WTC11 (cell line): ENCODE measurements around the gene CTNNA3. TPM values are rescaled to one million over a fixed set of nuclear protein-coding genes. Genes with fewer than 3 reads are reported as not detected.

Experiments
- ATAC-seq: fragments of 200-7000 bp; cut with Tn5 transposase; 2 replicates; pipeline ENCODE4 v1.10.0; 2021; ENCODE audit warnings: mild to moderate bottlenecking, moderate library complexity
- CTCF ChIA-PET: fragments of 300-600 bp; sonication (Branson Sonifier 250); formaldehyde crosslinking; loops from one replicate; lab custom pipeline; 2021; ENCODE audit warnings: antibody characterized with exemption; lab: Charles Lee
- POLR2A ChIA-PET: fragments of 350-600 bp; sonication (Branson Sonifier 250); formaldehyde crosslinking; loops from one replicate; lab custom pipeline; 2021; ENCODE audit warnings: antibody characterized with exemption; lab: Charles Lee
- DNase-seq: peaks from one replicate; pipeline ENCODE4 v3.0.0; 2021; ENCODE audit warnings: low spot score
- H3K27ac Mint-ChIP-seq: 2 replicates; pipeline ENCODE4 v1.8.0; 2021; ENCODE audit warnings: mixed read lengths
- H3K27me3 Mint-ChIP-seq: 2 replicates; pipeline ENCODE4 v1.8.0; 2021; ENCODE audit warnings: low read depth, mild to moderate bottlenecking, moderate library complexity, mixed read lengths
- H3K36me3 Mint-ChIP-seq: 2 replicates; pipeline ENCODE4 v1.8.0; 2021; ENCODE audit warnings: mixed read lengths
- H3K4me1 Mint-ChIP-seq: 2 replicates; pipeline ENCODE4 v1.8.0; 2022; ENCODE audit warnings: mixed read lengths
- H3K4me3 Mint-ChIP-seq: 2 replicates; pipeline ENCODE4 v1.8.0; 2021; ENCODE audit warnings: mild to moderate bottlenecking, moderate library complexity, mixed read lengths
- H3K9me3 Mint-ChIP-seq: 2 replicates; pipeline ENCODE4 v1.8.0; 2021; ENCODE audit warnings: mixed read lengths
- AFF4 ChIP-seq: sonication (generic); formaldehyde crosslinking; IDR thresholded peaks from 2 replicates; pipeline ENCODE4 v1.8.1; 2023; ENCODE audit warnings: mild to moderate bottlenecking, missing genetic modification reagents, borderline replicate concordance
- AR ChIP-seq: fragments of 250-450 bp; sonication (Bioruptor Pico); IDR thresholded peaks from 2 replicates; pipeline ENCODE4 v1.9.0; 2021; ENCODE audit warnings: mild to moderate bottlenecking
- E2F4 ChIP-seq: sonication (generic); formaldehyde crosslinking; IDR thresholded peaks from 2 replicates; pipeline ENCODE4 v1.8.1; 2022; ENCODE audit warnings: low read depth, mild to moderate bottlenecking, moderate library complexity, missing genetic modification reagents, borderline replicate concordance
- FOXK1 ChIP-seq: sonication (generic); formaldehyde crosslinking; IDR thresholded peaks from 2 replicates; pipeline ENCODE4 v1.8.0; 2022; ENCODE audit warnings: mild to moderate bottlenecking, moderate library complexity, missing genetic modification reagents
- FOXP1 ChIP-seq: sonication (generic); formaldehyde crosslinking; IDR thresholded peaks from 2 replicates; pipeline ENCODE4 v1.8.0; 2022; ENCODE audit warnings: missing genetic modification reagents, mild to moderate bottlenecking, moderate library complexity, borderline replicate concordance
- IRF1 ChIP-seq: sonication (generic); formaldehyde crosslinking; IDR thresholded peaks from 2 replicates; pipeline ENCODE4 v1.8.0; 2023; ENCODE audit warnings: missing genetic modification reagents
- MLX ChIP-seq: sonication (generic); formaldehyde crosslinking; IDR thresholded peaks from 2 replicates; pipeline ENCODE4 v1.8.1; 2023; ENCODE audit warnings: mild to moderate bottlenecking, missing genetic modification reagents, moderate library complexity
- MXD4 ChIP-seq: fragments of 250-450 bp; sonication (Bioruptor Pico); IDR thresholded peaks from 2 replicates; pipeline ENCODE4 v1.8.0; 2021; ENCODE audit warnings: mild to moderate bottlenecking, moderate library complexity, borderline replicate concordance
- OVOL2 ChIP-seq: fragments of 250-450 bp; sonication (Bioruptor Pico); IDR thresholded peaks from 2 replicates; pipeline ENCODE4 v1.9.0; 2021; ENCODE audit warnings: mild to moderate bottlenecking, borderline replicate concordance
- PREB ChIP-seq: sonication (generic); formaldehyde crosslinking; IDR thresholded peaks from 2 replicates; pipeline ENCODE4 v1.8.1; 2022; ENCODE audit warnings: mild to moderate bottlenecking, missing genetic modification reagents, moderate library complexity, borderline replicate concordance
- PRRX2 ChIP-seq: fragments of 250-450 bp; sonication (Bioruptor Pico); IDR thresholded peaks from 2 replicates; pipeline ENCODE4 v1.8.0; 2021; ENCODE audit warnings: mild to moderate bottlenecking
- SMAD3 ChIP-seq: sonication (generic); formaldehyde crosslinking; IDR thresholded peaks from 2 replicates; pipeline ENCODE4 v1.8.0; 2022; ENCODE audit warnings: missing genetic modification reagents, mild to moderate bottlenecking, borderline replicate concordance
- USF1 ChIP-seq: sonication (generic); formaldehyde crosslinking; IDR thresholded peaks from 2 replicates; pipeline ENCODE4 v1.8.0; 2022; ENCODE audit warnings: mild to moderate bottlenecking, missing genetic modification reagents
- ZNF232 ChIP-seq: sonication (generic); formaldehyde crosslinking; IDR thresholded peaks from 2 replicates; pipeline ENCODE4 v1.8.0; 2022; ENCODE audit warnings: mild to moderate bottlenecking, missing genetic modification reagents
- ZNF263 ChIP-seq: sonication (generic); formaldehyde crosslinking; IDR thresholded peaks from 2 replicates; pipeline ENCODE4 v1.8.1; 2022; ENCODE audit warnings: low read depth, mild to moderate bottlenecking, moderate library complexity, missing genetic modification reagents
- ZNF317 ChIP-seq: sonication (generic); formaldehyde crosslinking; IDR thresholded peaks from 2 replicates; pipeline ENCODE4 v1.8.1; 2023; ENCODE audit warnings: low read depth, mild to moderate bottlenecking, moderate library complexity, missing genetic modification reagents, borderline replicate concordance
- ZNF425 ChIP-seq: fragments of 250-450 bp; sonication (Bioruptor Pico); conservative IDR thresholded peaks from 2 replicates; pipeline ENCODE4 v1.9.0; 2021; ENCODE audit warnings: mild to moderate bottlenecking
- ZNF532 ChIP-seq: fragments of 250-450 bp; sonication (Bioruptor Pico); IDR thresholded peaks from 2 replicates; pipeline ENCODE4 v1.9.0; 2021; ENCODE audit warnings: mild to moderate bottlenecking, borderline replicate concordance
- total RNA-seq: library from RNA; stranded (reverse); gene quantifications from 3 replicates; pipeline ENCODE4 v1.2.3, GENCODE V29; 2021

The CTNNA3 gene
- total RNA-seq, 1 experiment from 2014 or later = 6.1 TPM

GRCh38 chr10:66472156-66472555 is 1223.8 kb downstream of the CTNNA3 start (continued):
- TF ChIP-seq PREB (CRISPR knock-in tag) = no peak
- no peak for TF ChIP-seq MLX
- no peak for TF ChIP-seq AFF4 (CRISPR knock-in tag)
- no peak for TF ChIP-seq E2F4 (CRISPR knock-in tag)
- TF ChIP-seq ZNF263 (CRISPR knock-in tag) = no peak
- TF ChIP-seq USF1 (CRISPR knock-in tag) = no peak
- TF ChIP-seq OVOL2 (CRISPR knock-in tag) = no peak
- no peak for TF ChIP-seq AR (CRISPR knock-in tag)
- no peak for TF ChIP-seq ZNF317
- TF ChIP-seq PRRX2 (CRISPR knock-in tag) = no peak
- TF ChIP-seq ZNF425 = no peak
- no peak for TF ChIP-seq FOXP1 (CRISPR knock-in tag)
- no peak for TF ChIP-seq ZNF232 (CRISPR knock-in tag)
- TF ChIP-seq, all 79 proteins: peak for 0

GRCh38 chr10:66467042-66467441 is 1229.0 kb downstream of the CTNNA3 start:
- H3K27ac Mint-ChIP-seq = no peak overlapping the region
- no peak for TF ChIP-seq IRF1
- TF ChIP-seq ZNF532 (CRISPR knock-in tag) = no peak
- TF ChIP-seq SMAD3 (CRISPR knock-in tag) = no peak
- no peak for TF ChIP-seq FOXK1 (CRISPR knock-in tag)
- TF ChIP-seq ZNF317 = no peak
- TF ChIP-seq MXD4 (CRISPR knock-in tag) = no peak

More at GRCh38 chr10:66467042-66467441, 1229.0 kb downstream of the CTNNA3 start:
- Mint-ChIP-seq H3K36me3 (peaks cover 3% of the 10 kb centered on the region; the same call in 1 of the 2 replicates), H3K4me1 (no peaks in the 10 kb centered on the region), H3K9me3 (peaks cover 9% of the 10 kb centered on the region), H3K4me3 (no peak overlapping the region), H3K27me3 (no peaks in the 10 kb centered on the region; the same call in 1 of the 2 replicates)
- CTCF ChIA-PET = no interaction called here
- POLR2A ChIA-PET = no interaction called here
- no peak for ATAC-seq
- DNase-seq = no peak
